Mesenchymal stem cell (in vitro differentiated cells and primary cell): ENCODE data around the gene IFI27L1.
A peak's percentile ranks its signal among the peaks of the same experiment; 100 is the strongest.
"Not testable (repeated sequence)": the region's sequence is repeated elsewhere in the genome, so short reads cannot be mapped to it uniquely, and the experiment has no call there.

Source experiments
- DNase-seq: peaks from one replicate; pipeline ENCODE4 v3.0.0-alpha.2; 2013
- H2AFZ ChIP-seq: one replicate; pipeline ENCODE4 v1.6.1; 2013; ENCODE audit warnings: low read depth, mild to moderate bottlenecking, control low read depth, inconsistent platforms, low read length, moderate library complexity
- H2AK5ac ChIP-seq: 2 replicates; pipeline ENCODE4 v1.6.1; 2013; ENCODE audit warnings: low read length, moderate library complexity, mild to moderate bottlenecking, inconsistent platforms; ENCODE audit not compliant: severe bottlenecking
- H2BK120ac ChIP-seq: one replicate; pipeline ENCODE4 v1.6.1; 2013; ENCODE audit warnings: low read depth, mild to moderate bottlenecking, inconsistent platforms, low read length, moderate library complexity
- H2BK12ac ChIP-seq, 2 experiments: one replicate each; pipeline ENCODE4 v1.6.1; 2013; ENCODE audit warnings: inconsistent platforms in 2 of 2, low read length in 2 of 2, mild to moderate bottlenecking in 2 of 2, moderate library complexity in 2 of 2, control low read depth in 1 of 2
- H2BK15ac ChIP-seq: one replicate; pipeline ENCODE4 v1.6.1; 2013; ENCODE audit warnings: mild to moderate bottlenecking, low read depth, inconsistent platforms; ENCODE audit not compliant: poor library complexity, severe bottlenecking
- H2BK5ac ChIP-seq: 2 replicates; pipeline ENCODE4 v1.6.1; 2013; ENCODE audit warnings: low read depth, mild to moderate bottlenecking, low read length, control low read depth, inconsistent platforms; ENCODE audit not compliant: poor library complexity, severe bottlenecking
- H3K14ac ChIP-seq, 2 experiments: one replicate each; pipeline ENCODE4 v1.6.1; 2013; ENCODE audit warnings: inconsistent platforms in 2 of 2, low read length in 2 of 2, control low read depth in 1 of 2, mild to moderate bottlenecking in 1 of 2, moderate library complexity in 1 of 2
- H3K18ac ChIP-seq, 2 experiments: one replicate each; pipeline ENCODE4 v1.6.1; 2013; ENCODE audit warnings: inconsistent platforms in 2 of 2, low read length in 2 of 2, control low read depth in 1 of 2, low read depth in 1 of 2, mild to moderate bottlenecking in 1 of 2
- H3K23ac ChIP-seq, 2 experiments: one replicate each; pipeline ENCODE4 v1.6.1; 2013; ENCODE audit warnings: inconsistent platforms in 2 of 2, low read length in 2 of 2, mild to moderate bottlenecking in 2 of 2, moderate library complexity in 2 of 2, control low read depth in 1 of 2
- H3K27ac ChIP-seq: 2 replicates; pipeline ENCODE4 v1.5.1; 2013; ENCODE audit warnings: mild to moderate bottlenecking, moderate library complexity, low read length, control low read depth, inconsistent platforms; ENCODE audit not compliant: poor library complexity, severe bottlenecking
- H3K27me3 ChIP-seq, 2 experiments: 2 replicates each; pipeline versions ENCODE4 v1.6.1 to v1.7.0; 2013; ENCODE audit warnings: low read length in 2 of 2, mild to moderate bottlenecking in 2 of 2, moderate library complexity in 2 of 2, control low read depth in 1 of 2, inconsistent platforms in 1 of 2; ENCODE audit not compliant: control insufficient read depth in 1 of 2, insufficient read depth in 1 of 2
- H3K36me3 ChIP-seq, 2 experiments: 2 replicates each; pipeline versions ENCODE4 v1.6.1 to v1.7.0; 2013; ENCODE audit warnings: low read length in 2 of 2, control low read depth in 1 of 2, inconsistent platforms in 1 of 2, low read depth in 1 of 2, mild to moderate bottlenecking in 1 of 2; ENCODE audit not compliant: insufficient read depth in 2 of 2, control insufficient read depth in 1 of 2
- H3K4ac ChIP-seq, 2 experiments: one replicate each; pipeline ENCODE4 v1.6.1; 2013; ENCODE audit warnings: inconsistent platforms in 2 of 2, low read length in 2 of 2, mild to moderate bottlenecking in 2 of 2, moderate library complexity in 2 of 2, control low read depth in 1 of 2, low read depth in 1 of 2
- H3K4me1 ChIP-seq: 2 replicates; pipeline ENCODE4 v1.6.1; 2013; ENCODE audit warnings: low read depth, low read length, control low read depth; ENCODE audit not compliant: control insufficient read depth, insufficient read depth
- H3K4me2 ChIP-seq: 2 replicates; pipeline ENCODE4 v1.6.1; 2013; ENCODE audit warnings: low read length, mild to moderate bottlenecking, inconsistent platforms; ENCODE audit not compliant: poor library complexity, severe bottlenecking
- H3K4me3 ChIP-seq, 2 experiments: 2 replicates each; pipeline versions ENCODE4 v1.5.1 to v1.7.0; 2013; ENCODE audit warnings: low read length in 2 of 2, mild to moderate bottlenecking in 2 of 2, control low read depth in 1 of 2, low read depth in 1 of 2; ENCODE audit not compliant: insufficient read depth in 1 of 2
- H3K79me1 ChIP-seq: replicated peaks from 2 replicates; pipeline ENCODE4 v1.6.1; 2013; ENCODE audit warnings: mild to moderate bottlenecking, control low read depth, low read length, inconsistent platforms; ENCODE audit not compliant: poor library complexity, severe bottlenecking
- H3K9ac ChIP-seq: 2 replicates; pipeline ENCODE4 v1.7.0; 2013; ENCODE audit warnings: mild to moderate bottlenecking, low read length, moderate library complexity
- H3K9me3 ChIP-seq: 2 replicates; pipeline ENCODE4 v1.7.0; 2013; ENCODE audit warnings: mild to moderate bottlenecking, low read length; ENCODE audit not compliant: control insufficient read depth
- H4K8ac ChIP-seq: one replicate; pipeline ENCODE4 v1.6.1; 2013; ENCODE audit warnings: inconsistent platforms, mild to moderate bottlenecking, low read length, moderate library complexity
- H4K91ac ChIP-seq: one replicate; pipeline ENCODE4 v1.6.1; 2013; ENCODE audit warnings: mild to moderate bottlenecking, low read length, inconsistent platforms
- WGBS: methylation state at CpG from one replicate; pipeline ENCODE4 v1.1.7; 2013; ENCODE audit warnings: mixed read lengths; 5-methylcytosine and 5-hydroxymethylcytosine counted together

The IFI27L1 gene

GRCh38 chr14:94062344-94062940 is 18.7 kb upstream of the IFI27L1 start:
- H2BK15ac ChIP-seq = no peak overlapping the region
- H3K9me3 ChIP-seq = no peaks in the 10 kb centered on the region
- no peak overlapping the region for H3K23ac ChIP-seq
- no peak overlapping the region for H3K18ac ChIP-seq
- no peak overlapping the region for H4K8ac ChIP-seq
- 66% methylated on average over 6 of the region's 9 CpGs for WGBS
- H4K91ac ChIP-seq = no peak overlapping the region
- H3K4me1 ChIP-seq = peaks cover 18% of the 10 kb centered on the region
- H3K9ac ChIP-seq = no peak overlapping the region
- H3K4me2 ChIP-seq = no peak overlapping the region
- H3K4ac ChIP-seq = no peak overlapping the region
- peaks cover 29% of the 10 kb centered on the region for H3K79me1 ChIP-seq
- peaks cover 18 to 60% of the 10 kb centered on the region in 2 experiments for H3K36me3 ChIP-seq
- no peak overlapping the region for H2BK120ac ChIP-seq
- no peak overlapping the region for H2BK5ac ChIP-seq
- no peak overlapping the region for H3K14ac ChIP-seq
- H2AK5ac ChIP-seq = no peak overlapping the region
- no peak overlapping the region for H2AFZ ChIP-seq
- DNase-seq = no peak
- peak overlapping the region; percentile 77 for H3K27ac ChIP-seq
- no peaks in the 10 kb centered on the region for H3K27me3 ChIP-seq
- H3K4me3 ChIP-seq = no peak overlapping the region
- no peak overlapping the region for H2BK12ac ChIP-seq

GRCh38 chr14:94066089-94066676 is 14.9 kb upstream of the IFI27L1 start:
- H3K27me3 ChIP-seq = no peaks in the 10 kb centered on the region
- H3K27ac ChIP-seq = no peak overlapping the region
- peaks cover 4 to 26% of the 10 kb centered on the region in 2 experiments for H3K36me3 ChIP-seq
- DNase-seq = no peak
- H2BK120ac ChIP-seq = no peak overlapping the region
- no peak overlapping the region for H3K9ac ChIP-seq
- peak overlapping the region; percentile 16 for H3K4me2 ChIP-seq
- H2BK12ac ChIP-seq = no peak overlapping the region
- no peak overlapping the region for H2BK15ac ChIP-seq
- H4K91ac ChIP-seq = no peak overlapping the region
- H2BK5ac ChIP-seq = no peak overlapping the region
- no peak overlapping the region for H3K14ac ChIP-seq
- peaks cover 3% of the 10 kb centered on the region for H3K79me1 ChIP-seq
- peak overlapping the region; percentile 38 for H2AK5ac ChIP-seq
- H4K8ac ChIP-seq = no peak overlapping the region
- no peak overlapping the region for H3K23ac ChIP-seq
- H3K4ac ChIP-seq = no peak overlapping the region
- H3K18ac ChIP-seq = no peak overlapping the region
- 82% methylated on average over 8 of the region's 8 CpGs for WGBS
- peaks cover 13% of the 10 kb centered on the region for H3K9me3 ChIP-seq
- peaks cover 18% of the 10 kb centered on the region for H3K4me1 ChIP-seq
- no peak overlapping the region for H3K4me3 ChIP-seq
- H2AFZ ChIP-seq = no peak overlapping the region

DNA sequence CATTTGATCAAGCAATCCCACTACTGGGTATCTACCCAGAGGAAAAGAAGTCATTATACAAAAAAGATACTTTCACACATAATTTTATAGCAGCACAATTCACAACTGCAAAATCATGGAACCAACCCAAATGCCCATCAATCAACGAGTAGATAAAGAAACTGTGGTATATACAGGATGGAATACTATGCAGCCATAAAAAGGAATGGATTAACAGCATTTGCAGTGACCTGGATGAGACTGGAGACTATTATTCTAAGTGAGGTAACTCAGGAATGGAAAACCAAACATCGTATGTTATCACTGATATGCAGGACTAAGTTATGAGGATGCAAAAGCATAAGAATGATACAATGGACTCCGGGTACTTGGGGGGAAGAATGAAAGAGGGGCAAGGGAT is 9.0 kb upstream of the IFI27L1 start:
- not testable (repeated sequence) for H3K23ac ChIP-seq, H2BK12ac ChIP-seq, H3K4me3 ChIP-seq, H4K8ac ChIP-seq, H3K18ac ChIP-seq, H3K4ac ChIP-seq, H2BK15ac ChIP-seq, H2AK5ac ChIP-seq, H3K27ac ChIP-seq, H2AFZ ChIP-seq, DNase-seq, H3K4me1 ChIP-seq, H3K79me1 ChIP-seq, H3K4me2 ChIP-seq, H4K91ac ChIP-seq, H3K14ac ChIP-seq, H2BK120ac ChIP-seq, H3K9ac ChIP-seq, H2BK5ac ChIP-seq, H3K27me3 ChIP-seq
- H3K9me3 ChIP-seq = peaks cover 35% of the 10 kb centered on the region
- 100% methylated on average over 3 of the region's 3 CpGs for WGBS
- peaks cover under 1 to 36% of the 10 kb centered on the region in 2 experiments for H3K36me3 ChIP-seq

DNA sequence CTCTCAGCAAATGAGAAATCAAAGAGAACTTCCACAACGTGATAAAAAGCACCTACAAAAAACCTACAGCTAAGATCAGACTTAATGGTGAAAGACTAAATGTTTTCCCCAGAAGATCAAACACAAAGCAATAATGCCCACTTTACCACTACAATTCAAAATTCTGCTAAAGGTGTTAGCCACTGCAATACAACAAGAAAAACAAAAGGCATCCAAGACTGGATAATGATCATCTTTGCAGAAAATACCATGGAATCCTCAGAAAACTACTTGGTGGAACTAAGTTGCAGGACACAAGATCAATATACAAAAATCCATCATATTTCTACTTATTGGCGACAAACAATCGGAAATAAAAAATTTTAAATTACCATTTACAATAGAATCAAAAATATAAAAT is 6.6 kb upstream of the IFI27L1 start:
- Histone ChIP-seq H3K9me3 (peaks cover 27% of the 10 kb centered on the region), H3K79me1 (no peaks in the 10 kb centered on the region), H4K91ac (no peak overlapping the region), H3K4ac (no peak overlapping the region), H2BK15ac (no peak overlapping the region), H2AK5ac (no peak overlapping the region), H3K14ac (no peak overlapping the region), H3K4me1 (peaks cover 5% of the 10 kb centered on the region), H3K4me3 (no peak overlapping the region), H3K36me3 (peaks cover 8 to 58% of the 10 kb centered on the region in 2 experiments), H2BK12ac (no peak overlapping the region), H2BK120ac (no peak overlapping the region), H3K18ac (no peak overlapping the region), H2AFZ (no peak overlapping the region), H2BK5ac (no peak overlapping the region), H4K8ac (no peak overlapping the region), H3K23ac (no peak overlapping the region), H3K27ac (no peak overlapping the region), H3K27me3 (no peaks in the 10 kb centered on the region), H3K4me2 (no peak overlapping the region), H3K9ac (no peak overlapping the region)
- 89% methylated on average over 1 of the region's 3 CpGs for WGBS
- no peak for DNase-seq
